Bronchial epithelial cell (primary cell): ENCODE data around the gene DAB1. TPM values are rescaled to one million over a fixed set of nuclear protein-coding genes. Genes with fewer than 3 reads are reported as not detected.
A peak's percentile ranks its signal among the peaks of the same experiment; 100 is the strongest.

Experiments
- DNase-seq: peaks from one replicate; pipeline ENCODE4 v3.0.0-alpha.2; 2010; ENCODE audit warnings: low read depth
- FAIRE-seq: peaks from 2 replicates; lab custom pipeline; 2011; peaks lifted over from hg19 to GRCh38; lab: Jason Lieb, UNC
- H3K27me3 ChIP-seq: 2 replicates; pipeline ENCODE4 v1.5.1; 2011; ENCODE audit warnings: low read length; ENCODE audit not compliant: control insufficient read depth, insufficient read depth
- H3K36me3 ChIP-seq: 2 replicates; pipeline ENCODE4 v1.5.1; 2011; ENCODE audit warnings: low read length; ENCODE audit not compliant: control insufficient read depth, insufficient read depth
- H3K4me3 ChIP-seq: 2 replicates; pipeline ENCODE4 v1.5.1; 2011; ENCODE audit warnings: mild to moderate bottlenecking, low read depth, low read length, control low read depth
- CTCF ChIP-seq: IDR thresholded peaks from 2 replicates; pipeline ENCODE4 v1.5.1; 2011; ENCODE audit warnings: mild to moderate bottlenecking, moderate library complexity, low read length, control low read depth, inconsistent platforms; ENCODE audit not compliant: insufficient read depth, severe bottlenecking
- total RNA-seq: library from RNA; depleted of rRNA; stranded (reverse); fragments of >200 nt; gene quantifications from 2 replicates; pipeline ENCODE4 v1.2.1, GENCODE V29; 2014

Gene DAB1
- total RNA-seq, 1 donor from 2014 or later: not detected

- TF ChIP-seq CTCF: no peak
- no peaks in the 10 kb centered on the region for H3K27me3 ChIP-seq
- H3K36me3 ChIP-seq: no peaks in the 10 kb centered on the region
- FAIRE-seq: no peak
- no peak overlapping the region for H3K4me3 ChIP-seq
- no peak for DNase-seq
Observed at GRCh38 chr1:57195436-57195941, 228.4 kb downstream of the DAB1 start.

GRCh38 chr1:57192222-57192621 lies 231.6 kb downstream of the DAB1 start:
- Histone ChIP-seq H3K27me3 (no peaks in the 10 kb centered on the region), H3K4me3 (no peak overlapping the region), H3K36me3 (no peaks in the 10 kb centered on the region)
- TF ChIP-seq CTCF: no peak
- FAIRE-seq (no peak), DNase-seq (peak; percentile 13)

GRCh38 chr1:57190898-57191297 lies 233.0 kb downstream of the DAB1 start:
- no peak for DNase-seq
- no peak for TF ChIP-seq CTCF
- H3K4me3 ChIP-seq: no peak overlapping the region
- FAIRE-seq: no peak
- no peaks in the 10 kb centered on the region for H3K36me3 ChIP-seq
- no peaks in the 10 kb centered on the region for H3K27me3 ChIP-seq

GRCh38 chr1:57188168-57188567 lies 235.7 kb downstream of the DAB1 start:
- no peak for TF ChIP-seq CTCF
- no peaks in the 10 kb centered on the region for H3K36me3 ChIP-seq
- DNase-seq: peak; percentile 51
- no peak overlapping the region for H3K4me3 ChIP-seq
- FAIRE-seq: no peak
- H3K27me3 ChIP-seq: peaks cover 1% of the 10 kb centered on the region

- no peak for FAIRE-seq
- Histone ChIP-seq H3K27me3 (peaks cover 1% of the 10 kb centered on the region), H3K36me3 (no peaks in the 10 kb centered on the region), H3K4me3 (no peak overlapping the region)
- no peak for TF ChIP-seq CTCF
- DNase-seq: no peak
Observed at GRCh38 chr1:57186455-57186854, 237.4 kb downstream of the DAB1 start.

- Histone ChIP-seq H3K4me3 (no peak overlapping the region), H3K36me3 (no peaks in the 10 kb centered on the region), H3K27me3 (no peaks in the 10 kb centered on the region)
- TF ChIP-seq CTCF: no peak
- no peak for DNase-seq
- FAIRE-seq: no peak
Observed at GRCh38 chr1:57179001-57179400, 244.9 kb downstream of the DAB1 start.
